Astrocyte (in vitro differentiated cells and primary cell): ENCODE measurements around the gene CBY3. TPM values are rescaled to one million over a fixed set of nuclear protein-coding genes. Genes with fewer than 3 reads are reported as not detected.
"Not testable (repeated sequence)": the region's sequence is repeated elsewhere in the genome, so short reads cannot be mapped to it uniquely, and the experiment has no call there.

ENCODE experiments used
- DNase-seq: peaks from one replicate; pipeline ENCODE4 v3.0.0-alpha.2; 2010; ENCODE audit warnings: low read depth
- FAIRE-seq: peaks from 2 replicates; lab custom pipeline; 2011; peaks lifted over from hg19 to GRCh38; lab: Jason Lieb, UNC
- H2AFZ ChIP-seq: 2 replicates; pipeline ENCODE4 v1.6.0; 2012; ENCODE audit warnings: low read depth, low read length, inconsistent platforms
- H3K27ac ChIP-seq: 2 replicates; pipeline ENCODE4 v1.5.1; 2011; ENCODE audit warnings: low read depth, low read length, inconsistent platforms
- H3K27me3 ChIP-seq: 2 replicates; pipeline ENCODE4 v1.6.0; 2011; ENCODE audit warnings: low read length, inconsistent platforms; ENCODE audit not compliant: insufficient read depth
- H3K36me3 ChIP-seq: 2 replicates; pipeline ENCODE4 v1.5.1; 2011; ENCODE audit warnings: low read length, inconsistent platforms; ENCODE audit not compliant: insufficient read depth
- H3K4me1 ChIP-seq: 2 replicates; pipeline ENCODE4 v1.5.1; 2011; ENCODE audit warnings: low read length, inconsistent platforms; ENCODE audit not compliant: insufficient read depth
- H3K4me2 ChIP-seq: 2 replicates; pipeline ENCODE4 v1.6.0; 2012; ENCODE audit warnings: low read length, inconsistent platforms
- H3K4me3 ChIP-seq: 2 replicates; pipeline ENCODE4 v1.5.1; 2011; ENCODE audit warnings: low read depth, mild to moderate bottlenecking, low read length, inconsistent platforms; ENCODE audit not compliant: insufficient read depth
- H3K79me2 ChIP-seq: 2 replicates; pipeline ENCODE4 v1.6.0; 2012; ENCODE audit warnings: mild to moderate bottlenecking, low read length, inconsistent platforms; ENCODE audit not compliant: insufficient read depth
- H3K9ac ChIP-seq: 2 replicates; pipeline ENCODE4 v1.6.0; 2012; ENCODE audit warnings: mild to moderate bottlenecking, low read length, inconsistent platforms
- H3K9me3 ChIP-seq: 2 replicates; pipeline ENCODE4 v1.5.1; 2012; ENCODE audit warnings: low read depth, mild to moderate bottlenecking, low read length, inconsistent platforms; ENCODE audit not compliant: insufficient read depth
- H4K20me1 ChIP-seq: 2 replicates; pipeline ENCODE4 v1.6.0; 2012; ENCODE audit warnings: low read length, inconsistent platforms; ENCODE audit not compliant: insufficient read depth
- H3K27ac Mint-ChIP-seq: one replicate; pipeline ENCODE4 v1.8.0; 2021; ENCODE audit warnings: mild to moderate bottlenecking, mixed read lengths; ENCODE audit not compliant: unreplicated experiment
- H3K27me3 Mint-ChIP-seq: one replicate; pipeline ENCODE4 v1.8.0; 2021; ENCODE audit warnings: low read depth, mixed read lengths; ENCODE audit not compliant: unreplicated experiment
- H3K36me3 Mint-ChIP-seq: one replicate; pipeline ENCODE4 v1.8.0; 2021; ENCODE audit warnings: low read depth, mixed read lengths; ENCODE audit not compliant: unreplicated experiment
- H3K4me1 Mint-ChIP-seq: one replicate; pipeline ENCODE4 v1.8.0; 2021; ENCODE audit warnings: low read depth, mixed read lengths; ENCODE audit not compliant: unreplicated experiment
- H3K4me3 Mint-ChIP-seq: one replicate; pipeline ENCODE4 v1.8.0; 2021; ENCODE audit warnings: mild to moderate bottlenecking, moderate library complexity, mixed read lengths; ENCODE audit not compliant: unreplicated experiment
- H3K9me3 Mint-ChIP-seq: one replicate; pipeline ENCODE4 v1.8.0; 2021; ENCODE audit warnings: mild to moderate bottlenecking, mixed read lengths; ENCODE audit not compliant: unreplicated experiment
- total RNA-seq: library from RNA; stranded (reverse); gene quantifications from 2 replicates; pipeline ENCODE4 v1.2.1, GENCODE V29; 2021

Gene CBY3
- total RNA-seq, 1 donor from 2014 or later: not detected

GRCh38 chr5:179657302-179658178 lies 23.3 kb downstream of the CBY3 start:
- not testable (repeated sequence) for H3K4me2 ChIP-seq, H3K27me3 Mint-ChIP-seq, H3K4me1 Mint-ChIP-seq, H3K36me3 ChIP-seq, H3K27me3 ChIP-seq, H3K9ac ChIP-seq, H4K20me1 ChIP-seq, H3K9me3 ChIP-seq, H3K4me1 ChIP-seq, H3K79me2 ChIP-seq, H3K27ac ChIP-seq, DNase-seq, FAIRE-seq, H3K27ac Mint-ChIP-seq, H3K9me3 Mint-ChIP-seq, H3K36me3 Mint-ChIP-seq, H3K4me3 ChIP-seq
- H2AFZ ChIP-seq: peak overlapping the region; percentile 69
- H3K4me3 Mint-ChIP-seq: peak overlapping the region; percentile 81

- not testable (repeated sequence) for H3K4me1 ChIP-seq, H3K9ac ChIP-seq, H3K4me2 ChIP-seq, FAIRE-seq, H3K9me3 ChIP-seq, H3K27me3 ChIP-seq, H3K9me3 Mint-ChIP-seq, H3K27ac Mint-ChIP-seq, H3K79me2 ChIP-seq, H3K4me1 Mint-ChIP-seq, H3K4me3 ChIP-seq, DNase-seq, H4K20me1 ChIP-seq, H3K36me3 ChIP-seq, H3K27ac ChIP-seq, H3K4me3 Mint-ChIP-seq, H3K27me3 Mint-ChIP-seq, H2AFZ ChIP-seq, H3K36me3 Mint-ChIP-seq
Observed at GRCh38 chr5:179653135-179653534, 27.7 kb downstream of the CBY3 start.

DNA sequence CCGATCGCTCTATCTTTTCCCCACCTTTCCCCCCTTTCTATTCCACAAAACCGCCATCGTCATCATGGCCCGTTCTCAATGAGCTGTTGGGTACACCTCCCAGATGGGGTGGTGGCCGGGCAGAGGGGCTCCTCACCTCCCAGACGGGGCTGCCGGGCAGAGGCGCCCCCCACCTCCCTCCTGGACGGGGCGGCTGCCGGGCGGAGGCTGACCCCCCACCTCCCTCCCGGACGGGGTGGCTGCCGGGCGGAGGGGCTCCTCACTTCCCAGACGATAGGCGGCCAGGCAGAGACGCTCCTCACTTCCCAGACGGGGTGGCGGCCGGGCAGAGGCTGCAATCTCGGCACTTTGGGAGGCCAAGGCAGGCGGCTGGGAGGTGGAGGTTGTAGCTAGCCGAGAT lies 30.6 kb downstream of the CBY3 start:
- H3K4me2 ChIP-seq, H3K4me3 Mint-ChIP-seq, H3K27me3 ChIP-seq, H3K36me3 ChIP-seq, H3K79me2 ChIP-seq, H3K4me1 ChIP-seq, H3K4me3 ChIP-seq, H3K27ac Mint-ChIP-seq, H3K36me3 Mint-ChIP-seq, H3K9me3 Mint-ChIP-seq, H3K4me1 Mint-ChIP-seq, H4K20me1 ChIP-seq, H3K9ac ChIP-seq, DNase-seq, H3K9me3 ChIP-seq, FAIRE-seq, H3K27ac ChIP-seq, H2AFZ ChIP-seq: not testable (repeated sequence)
- peaks cover 13% of the 10 kb centered on the region for H3K27me3 Mint-ChIP-seq

DNA sequence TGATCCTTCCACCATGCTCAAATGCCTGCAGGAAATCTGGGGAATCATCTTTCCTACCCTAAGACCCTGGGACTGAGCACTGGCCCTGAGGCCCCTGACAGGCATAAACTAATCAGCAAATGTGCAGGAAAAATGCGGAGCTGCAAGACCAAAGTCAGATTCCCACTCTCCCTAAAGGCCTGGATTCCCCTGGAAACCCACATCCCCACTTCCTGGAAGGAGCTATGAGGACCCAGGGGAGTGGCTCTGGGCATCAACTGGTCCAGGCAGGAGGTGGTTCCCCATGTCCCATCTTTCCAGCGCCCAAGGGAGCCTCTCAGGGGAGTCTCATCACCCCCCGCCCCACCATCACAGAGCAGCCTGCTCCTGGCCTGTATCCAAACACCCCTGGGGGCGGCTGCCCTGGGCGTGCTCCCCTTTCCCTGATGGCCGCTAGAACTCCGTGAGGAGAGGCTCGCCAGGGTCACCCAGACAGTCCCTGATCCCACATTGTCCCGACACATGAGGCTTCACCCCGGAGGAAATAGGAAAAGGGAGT lies 31.6 kb downstream of the CBY3 start:
- not testable (repeated sequence) for H3K4me3 ChIP-seq, H3K4me1 ChIP-seq, DNase-seq, H4K20me1 ChIP-seq, H3K36me3 ChIP-seq, H2AFZ ChIP-seq, FAIRE-seq, H3K9ac ChIP-seq, H3K4me2 ChIP-seq, H3K27ac Mint-ChIP-seq, H3K4me3 Mint-ChIP-seq, H3K9me3 ChIP-seq, H3K27ac ChIP-seq, H3K9me3 Mint-ChIP-seq, H3K27me3 ChIP-seq, H3K79me2 ChIP-seq, H3K36me3 Mint-ChIP-seq, H3K4me1 Mint-ChIP-seq
- H3K27me3 Mint-ChIP-seq: peaks cover 16% of the 10 kb centered on the region
